ENCODE data around the gene NME5.

The NME5 gene

GRCh38 chr5:138129347-138129746 lies 9.9 kb downstream of the NME5 start:
- no peak for DNase-seq

GRCh38 chr5:138128334-138128733 lies 10.9 kb downstream of the NME5 start:
- no peak for DNase-seq

GRCh38 chr5:138115254-138115653 lies 24.0 kb downstream of the NME5 start:
- no peak for DNase-seq

DNA sequence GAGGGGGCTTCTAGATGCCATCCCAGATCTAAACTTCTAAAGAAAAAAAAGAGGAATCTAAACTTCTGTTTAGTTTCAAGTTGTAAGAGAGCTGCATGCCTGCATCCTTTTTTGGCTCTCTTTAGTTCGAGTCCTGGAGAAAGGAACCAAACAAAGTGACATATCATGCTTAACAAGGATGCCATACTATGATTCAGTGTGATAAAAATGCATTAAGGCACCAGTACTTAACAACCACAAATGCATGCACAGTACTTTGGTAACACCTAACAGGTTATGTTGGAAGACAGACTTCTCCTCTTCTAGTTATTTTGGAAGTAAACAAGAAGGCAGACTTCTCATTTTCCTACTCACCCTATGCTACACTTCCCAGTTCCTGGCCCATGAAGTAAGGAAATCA lies 27.3 kb downstream of the NME5 start:
- DNase-seq, result no peak

GRCh38 chr5:138111181-138111580 lies 28.0 kb downstream of the NME5 start:
- DNase-seq, result no peak

DNA sequence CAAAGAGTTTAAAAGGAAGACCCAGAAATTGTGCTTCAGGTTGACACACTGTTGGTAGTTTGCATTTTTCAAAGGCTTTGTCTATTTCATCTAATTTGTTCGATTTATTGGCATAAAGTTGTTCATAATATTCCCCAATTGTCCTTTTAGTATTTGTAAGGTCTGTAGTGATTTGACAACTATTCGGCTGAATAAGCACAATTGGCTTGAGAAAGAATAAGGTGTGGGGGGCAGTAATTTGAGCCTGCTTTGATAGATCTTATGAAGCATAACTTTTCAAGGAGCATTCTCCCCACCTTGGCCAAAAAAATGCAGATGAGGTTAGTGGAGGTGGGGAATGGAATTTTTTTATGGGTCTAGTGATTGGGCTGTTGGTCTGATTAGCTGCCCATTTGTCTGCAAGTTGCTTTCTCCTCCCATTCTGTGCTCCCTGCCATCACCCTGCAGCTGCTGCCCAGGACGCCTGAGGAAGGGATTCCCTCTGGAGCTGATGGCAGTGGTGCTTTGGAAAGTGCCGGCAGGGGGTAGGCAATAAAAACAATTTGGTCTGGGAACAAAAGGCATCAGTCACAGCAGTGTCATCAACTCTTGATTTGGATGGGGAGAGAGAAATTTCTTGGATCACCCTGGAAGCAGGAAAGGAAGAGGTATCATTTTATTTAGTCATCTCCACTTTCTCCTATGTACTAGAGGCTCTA lies 28.8 kb downstream of the NME5 start:
- DNase-seq, result no peak

DNA sequence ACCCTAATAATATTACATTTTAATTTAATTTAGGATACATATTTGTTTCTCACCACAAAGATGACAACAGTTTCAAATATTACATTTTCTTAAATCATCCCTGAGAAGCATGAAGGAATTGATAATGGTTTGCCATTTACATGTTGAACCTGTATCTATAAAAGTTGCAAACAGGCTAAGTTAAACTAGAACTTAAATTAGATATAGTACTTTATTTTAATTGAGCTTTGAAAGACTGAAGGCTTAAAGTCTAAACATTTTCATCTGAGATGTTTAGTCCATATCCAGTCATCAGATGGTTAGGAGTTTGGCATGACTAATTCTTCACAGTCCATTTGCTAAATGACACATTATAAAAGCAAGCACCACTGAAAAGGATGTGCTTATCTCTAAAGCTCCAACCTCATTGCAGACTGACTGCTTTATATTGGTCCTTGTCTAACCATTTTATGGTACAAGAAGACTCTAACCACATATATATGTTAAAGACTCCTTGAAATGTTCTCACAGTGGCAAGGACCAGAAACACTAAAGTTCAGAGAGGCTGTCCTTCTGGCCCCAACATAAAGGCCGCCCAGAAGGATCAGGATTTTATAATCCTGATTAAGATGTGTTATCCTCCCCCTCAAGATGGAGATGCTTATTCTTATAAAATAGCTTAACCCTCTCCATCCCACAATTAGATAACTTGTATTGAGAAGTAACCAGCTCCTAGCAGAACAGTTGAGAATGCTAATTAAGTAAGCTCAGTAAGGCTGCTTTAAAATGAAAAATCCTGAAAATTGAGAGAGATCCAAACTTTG lies 29.6 kb downstream of the NME5 start:
- no peak for DNase-seq

DNA sequence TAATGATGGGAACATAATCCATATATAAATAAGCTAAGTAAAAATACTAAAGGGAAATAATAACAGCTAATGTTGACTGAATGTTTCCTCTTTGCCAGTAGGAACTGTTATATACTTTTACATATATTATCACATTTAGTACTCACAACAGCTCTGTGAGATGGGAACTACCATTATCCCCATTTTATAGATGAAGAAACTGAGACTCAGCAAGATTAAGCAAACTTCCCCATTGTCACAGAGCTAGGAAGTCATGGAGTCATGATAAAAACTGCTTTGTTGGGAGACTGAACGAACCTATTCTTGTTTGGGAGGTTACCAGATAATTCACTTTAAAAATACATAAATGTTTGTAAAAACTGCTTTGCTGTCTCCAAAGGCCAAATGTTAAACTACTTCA lies 32.0 kb downstream of the NME5 start:
- DNase-seq, result no peak

- DNase-seq, result no peak
Observed at GRCh38 chr5:138105709-138106108, 33.5 kb downstream of the NME5 start.

DNA sequence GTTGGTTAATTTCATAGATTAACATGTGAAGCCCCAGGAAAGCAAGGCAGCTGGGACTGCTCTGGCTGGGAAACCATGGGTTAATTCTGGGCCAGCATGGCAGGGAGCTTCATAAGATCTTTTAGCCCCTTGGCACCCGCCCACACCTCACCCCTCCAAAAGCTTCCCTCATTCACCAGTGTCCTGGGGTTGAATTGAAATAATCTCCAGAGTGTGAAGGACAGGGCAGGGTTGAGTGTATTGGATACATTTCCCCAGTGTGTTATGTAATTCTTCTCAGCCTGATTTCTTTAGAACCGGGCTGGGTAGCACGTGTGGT lies 36.0 kb downstream of the NME5 start:
- DNase-seq, result no peak

DNA sequence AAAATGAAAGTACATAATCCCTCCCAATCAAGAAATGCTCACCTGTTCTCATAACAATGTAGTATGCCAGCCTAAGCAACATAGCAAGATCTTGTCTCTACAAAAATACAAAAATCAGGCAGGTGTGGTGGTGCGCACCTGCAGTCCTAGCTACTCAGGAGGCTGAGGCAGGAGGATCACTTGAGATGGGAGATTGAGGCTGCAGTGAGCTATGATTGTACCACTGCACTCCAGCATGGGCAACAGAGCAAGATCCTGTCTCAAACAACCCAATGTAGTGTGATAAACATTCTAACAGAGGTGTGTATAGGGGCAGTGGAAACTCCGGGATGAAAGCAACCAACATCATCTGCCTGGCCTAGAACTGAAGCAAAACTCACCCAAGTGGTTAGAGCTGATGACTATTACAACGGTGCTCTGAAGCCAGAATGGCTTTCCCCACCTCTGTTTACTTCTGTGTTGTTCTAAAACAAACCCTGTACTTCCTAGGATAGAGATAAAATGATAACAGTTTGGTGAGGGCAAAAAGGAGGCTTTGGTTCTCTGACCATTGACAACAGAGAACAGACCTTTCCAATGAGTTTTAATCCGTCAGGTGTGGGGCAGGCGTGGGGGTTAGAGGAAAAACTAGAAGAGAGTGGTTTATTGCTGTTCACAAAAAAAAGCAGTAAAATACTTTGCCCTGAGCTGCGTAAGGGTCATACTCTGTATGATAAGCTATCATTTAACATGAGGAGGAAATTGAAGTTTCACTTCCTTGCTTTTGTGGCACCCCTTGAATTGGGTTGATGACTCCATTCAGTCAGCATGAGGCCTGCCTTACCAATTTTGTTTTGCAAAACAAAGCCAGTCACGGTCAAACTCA lies 36.5 kb downstream of the NME5 start:
- no peak for DNase-seq

DNA sequence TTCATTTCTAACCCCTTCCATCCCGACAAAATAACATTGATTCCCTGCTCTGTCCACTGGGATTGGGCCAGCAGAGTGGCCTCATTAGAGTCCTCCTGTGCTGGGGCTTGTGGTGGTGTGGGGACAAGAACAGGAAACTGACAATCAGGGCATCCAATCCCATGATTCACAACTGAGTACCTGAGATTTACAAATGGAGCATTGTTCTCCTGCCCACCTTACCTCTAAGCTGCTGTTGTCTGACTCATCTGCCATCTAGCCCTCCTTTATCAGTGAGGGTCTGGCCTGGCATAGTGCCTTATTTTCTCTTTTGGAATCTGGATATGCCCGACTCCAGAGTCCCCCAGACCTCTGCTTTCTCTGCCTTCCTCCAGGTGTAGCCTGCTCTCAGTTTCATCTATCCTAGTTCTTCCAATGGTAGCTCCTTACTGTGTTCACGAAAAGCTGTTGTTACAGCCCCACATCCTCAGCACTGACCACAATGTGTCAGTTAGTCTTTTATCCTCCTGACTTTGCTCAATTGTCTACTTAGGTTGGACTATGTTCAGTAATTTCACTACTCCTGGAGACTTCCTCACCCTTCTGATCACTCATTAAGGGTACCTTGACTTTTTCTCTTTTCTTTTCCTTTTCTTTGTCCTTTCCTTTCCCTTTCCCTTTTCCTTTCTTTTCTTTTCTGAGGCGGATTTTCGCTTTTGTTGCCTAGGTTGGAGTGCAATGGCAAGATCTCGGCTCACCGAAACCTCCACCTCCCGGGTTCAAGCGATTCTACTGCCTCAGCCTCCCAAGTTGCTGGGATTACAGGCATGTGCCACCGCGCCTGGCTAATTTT lies 42.0 kb downstream of the NME5 start:
- no peak for DNase-seq

DNA sequence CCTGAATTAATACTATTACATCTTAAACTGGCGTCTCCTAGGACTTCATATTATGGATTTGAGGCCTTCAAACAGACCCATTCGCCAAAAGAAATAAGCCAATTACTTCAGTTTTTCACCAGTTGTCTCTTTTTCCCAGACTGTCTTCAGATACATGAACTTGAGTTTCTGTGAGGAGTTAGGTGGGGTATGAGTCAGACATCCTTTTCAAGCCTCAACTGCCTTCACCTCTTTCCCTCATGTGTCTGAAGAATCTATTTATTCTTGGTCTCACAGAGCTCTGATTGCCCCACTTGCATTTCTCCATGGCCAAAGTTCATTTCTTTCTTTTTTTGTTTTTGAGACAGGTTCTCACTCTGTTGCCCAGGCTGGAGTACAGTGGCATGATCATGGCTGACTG lies 42.9 kb downstream of the NME5 start:
- DNase-seq, result no peak

GRCh38 chr5:138095100-138095907 lies 43.9 kb downstream of the NME5 start:
- no peak for DNase-seq

DNA sequence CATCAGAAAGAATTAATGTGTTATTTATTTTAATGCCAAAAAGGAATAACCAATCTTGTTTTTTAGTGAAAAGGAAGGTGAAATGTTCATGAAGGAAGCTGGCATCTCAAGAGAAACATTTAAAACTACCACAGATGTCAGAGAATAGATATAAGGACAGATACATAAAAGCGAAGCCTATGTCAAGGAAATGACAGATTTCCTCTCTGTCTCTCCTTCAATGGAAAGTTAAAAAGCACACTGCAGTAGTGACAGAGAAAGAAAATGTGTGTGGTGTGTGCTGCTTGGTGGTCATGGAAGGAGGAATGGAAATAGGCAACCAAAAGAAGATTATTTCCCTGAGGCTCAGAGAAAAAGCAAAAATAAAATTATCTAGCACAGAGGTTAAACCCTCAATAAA lies 46.2 kb downstream of the NME5 start:
- no peak for DNase-seq

GRCh38 chr5:138092301-138092700 lies 46.9 kb downstream of the NME5 start:
- DNase-seq, result no peak

DNA sequence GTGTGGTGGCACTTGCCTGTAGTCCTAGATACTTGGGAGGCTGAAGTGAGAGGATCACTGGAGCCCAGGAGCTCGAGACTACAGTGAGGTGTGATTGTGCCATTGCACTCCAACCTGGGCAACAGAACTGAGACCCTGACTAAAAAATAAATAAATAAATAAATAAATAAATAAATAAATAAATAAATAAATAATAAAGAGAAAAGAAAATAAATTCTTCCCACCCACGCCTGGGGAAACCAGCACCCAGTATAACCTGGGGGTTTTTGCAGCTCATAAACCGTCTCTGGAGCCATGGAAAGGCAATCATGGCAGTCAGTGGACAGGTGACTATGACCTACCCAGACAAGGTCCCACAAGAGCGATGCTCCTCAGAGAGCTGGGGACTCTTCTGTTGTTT lies 47.5 kb downstream of the NME5 start:
- DNase-seq, result no peak

- DNase-seq, result no peak
Observed at GRCh38 chr5:138083702-138084101, 55.5 kb downstream of the NME5 start, which contains the start of gene WNT8A. WNT8A (plus strand) TSS chr5:138084033; CDS start chr5:138084128, 95 bp downstream.

GRCh38 chr5:138082033-138082432 lies 57.2 kb downstream of the NME5 start:
- no peak for DNase-seq

DNA sequence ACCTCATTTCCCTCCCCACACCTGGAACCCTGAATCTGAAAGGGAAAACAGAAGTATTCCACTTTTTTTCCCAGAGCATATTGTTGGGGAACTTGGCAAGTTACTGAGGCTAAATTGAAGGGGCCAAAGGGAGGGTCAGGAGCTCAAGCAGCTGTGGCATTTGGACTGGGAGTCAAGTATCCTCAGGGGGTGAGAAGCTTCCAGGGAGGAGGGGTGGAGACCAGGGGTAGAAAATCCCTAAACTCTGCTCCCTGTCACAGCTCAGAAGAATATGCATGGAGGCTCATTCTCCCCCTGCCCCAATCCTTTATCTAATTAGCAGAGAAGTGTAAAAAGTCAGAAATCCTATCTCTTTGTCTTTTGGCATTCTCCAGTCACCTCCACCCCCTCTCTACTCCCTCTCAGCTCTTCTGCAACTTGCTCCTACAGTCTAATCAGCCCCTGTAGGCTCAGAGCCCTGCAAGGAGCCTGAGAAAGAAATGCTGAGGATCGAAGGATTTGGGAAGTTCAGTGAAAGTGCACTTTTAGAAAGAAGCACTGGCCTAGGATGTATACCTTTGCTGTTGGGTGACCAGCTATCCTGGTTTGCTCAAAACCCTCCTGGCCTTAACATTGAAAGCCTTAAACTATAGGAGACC lies 61.1 kb downstream of the NME5 start:
- DNase-seq, result no peak

DNA sequence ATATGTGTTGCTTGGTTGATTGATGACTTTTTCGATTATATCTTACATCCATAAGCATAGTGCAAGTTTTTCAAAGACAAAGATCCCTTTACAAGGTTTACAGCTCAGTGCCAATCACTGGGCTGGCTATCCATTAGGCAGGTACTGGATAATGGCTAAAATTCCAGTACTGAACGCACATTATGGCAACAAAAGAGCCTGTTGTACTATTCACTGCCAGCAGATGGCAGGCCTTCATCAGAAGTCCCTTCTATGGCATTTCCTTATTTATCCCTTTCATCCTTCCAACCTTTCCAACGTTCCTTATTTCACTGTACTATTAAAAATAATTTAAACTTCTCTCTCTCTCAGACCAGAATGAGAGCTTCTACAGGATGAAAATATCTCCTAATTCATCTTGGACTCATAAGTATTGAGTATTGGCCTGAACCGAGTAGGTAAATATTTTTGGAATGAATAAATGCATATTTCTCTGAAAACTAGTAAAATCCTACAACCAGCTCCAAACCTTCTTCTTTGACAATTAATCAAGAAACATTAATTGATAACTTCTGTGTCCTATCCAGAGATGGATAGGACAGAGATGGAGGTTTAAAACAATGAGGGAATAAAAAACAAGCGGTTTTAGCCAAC lies 62.0 kb downstream of the NME5 start:
- peak; percentile 29 for DNase-seq
